NCI-H2107 treated with DMSO at 0.1 percent for 48 hours (cell line): ENCODE measurements around the gene NYAP1.
A peak's percentile ranks its signal among the peaks of the same experiment; 100 is the strongest.

Source experiments
- DNase-seq: peaks from one replicate; lab custom pipeline; 2025; ENCODE audit not compliant: unreplicated experiment; lab: John Stamatoyannopoulos, UW

Gene NYAP1

GRCh38 chr7:100457033-100457432, 26.7 kb upstream of the NYAP1 start:
- DNase-seq = no peak

DNA sequence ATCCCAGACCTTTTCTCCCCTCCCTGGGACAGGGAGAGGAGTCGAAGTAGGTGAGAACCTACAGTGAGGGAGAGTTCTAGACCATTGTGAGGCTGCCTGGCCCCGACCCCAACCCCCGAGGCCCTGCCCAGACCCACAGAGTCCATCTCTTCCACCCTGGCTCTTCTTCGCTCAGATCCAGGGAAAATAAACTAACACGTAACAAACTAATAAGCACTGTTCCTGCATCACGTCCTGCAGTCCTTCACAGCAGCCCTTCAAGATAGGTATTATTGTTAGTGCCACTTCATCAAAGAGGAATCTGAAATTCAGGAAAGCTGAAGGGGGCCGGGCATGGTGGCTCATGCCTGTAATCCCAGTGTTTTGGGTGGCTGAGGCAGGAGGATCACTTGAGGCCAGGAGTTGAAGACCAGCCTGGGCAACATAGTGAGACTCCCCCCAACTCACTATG, 19.5 kb upstream of the NYAP1 start, which contains the start of gene SPACDR:
TSS of gene SPACDR (minus strand) at position 51 of the 451 bp plus-strand sequence. CDS start 235 bp downstream, outside the sequence.
- no peak for DNase-seq

DNA sequence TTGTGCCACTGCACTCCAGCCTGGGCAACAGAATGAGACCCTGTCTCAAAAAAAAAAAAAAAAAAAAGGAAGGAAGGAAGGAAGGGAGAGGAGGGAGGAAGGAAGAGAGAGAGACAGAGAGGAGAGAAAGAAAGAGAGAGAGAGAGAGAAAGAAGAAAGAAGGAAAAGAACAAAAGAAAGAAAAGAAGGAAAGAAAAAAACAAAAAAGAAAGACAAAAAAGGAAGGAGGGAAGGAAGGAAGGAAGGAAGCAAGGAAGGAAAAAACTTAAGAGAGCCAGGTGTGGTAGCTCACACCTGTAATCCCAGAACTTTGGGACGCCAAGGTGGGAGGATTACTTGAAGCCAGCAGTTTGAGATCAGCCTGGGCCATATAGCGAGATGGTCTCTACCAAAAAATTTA, 18.9 kb upstream of the NYAP1 start:
- no peak for DNase-seq

- no peak for DNase-seq
Measured at GRCh38 chr7:100465299-100465698, 18.4 kb upstream of the NYAP1 start.

DNA sequence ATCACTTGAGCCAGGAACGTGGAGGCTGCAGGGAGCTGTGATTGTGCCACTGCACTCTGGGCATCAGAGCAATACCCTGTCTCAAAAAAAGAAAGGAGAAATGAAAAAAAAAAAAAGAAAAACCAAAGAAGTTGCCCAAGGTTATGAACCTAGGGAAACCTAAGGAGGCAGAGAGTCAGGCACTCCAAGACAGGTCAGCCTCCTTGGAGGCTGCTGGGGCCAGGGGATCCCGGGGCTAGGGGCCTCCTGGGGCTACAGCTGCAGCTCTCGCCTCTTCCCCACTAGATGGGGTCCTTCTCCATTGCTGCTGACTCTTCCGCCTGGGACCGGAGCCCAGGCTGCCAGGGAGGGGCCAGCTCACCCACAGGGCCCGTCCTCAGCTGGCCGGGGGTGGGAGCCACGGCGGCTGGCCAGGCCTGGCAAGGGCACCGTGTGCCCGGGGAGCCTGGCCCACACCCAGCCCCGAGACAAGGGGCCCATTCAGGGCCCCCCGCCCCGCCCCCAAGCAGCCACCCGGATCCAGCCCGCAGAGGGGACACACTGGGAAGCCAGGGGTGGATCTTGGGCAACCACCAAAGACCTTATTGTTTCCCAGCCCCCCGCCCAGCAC, 17.9 kb upstream of the NYAP1 start:
- DNase-seq = peak; percentile 59

GRCh38 chr7:100466653-100467605, 16.8 kb upstream of the NYAP1 start:
- no peak for DNase-seq

DNA sequence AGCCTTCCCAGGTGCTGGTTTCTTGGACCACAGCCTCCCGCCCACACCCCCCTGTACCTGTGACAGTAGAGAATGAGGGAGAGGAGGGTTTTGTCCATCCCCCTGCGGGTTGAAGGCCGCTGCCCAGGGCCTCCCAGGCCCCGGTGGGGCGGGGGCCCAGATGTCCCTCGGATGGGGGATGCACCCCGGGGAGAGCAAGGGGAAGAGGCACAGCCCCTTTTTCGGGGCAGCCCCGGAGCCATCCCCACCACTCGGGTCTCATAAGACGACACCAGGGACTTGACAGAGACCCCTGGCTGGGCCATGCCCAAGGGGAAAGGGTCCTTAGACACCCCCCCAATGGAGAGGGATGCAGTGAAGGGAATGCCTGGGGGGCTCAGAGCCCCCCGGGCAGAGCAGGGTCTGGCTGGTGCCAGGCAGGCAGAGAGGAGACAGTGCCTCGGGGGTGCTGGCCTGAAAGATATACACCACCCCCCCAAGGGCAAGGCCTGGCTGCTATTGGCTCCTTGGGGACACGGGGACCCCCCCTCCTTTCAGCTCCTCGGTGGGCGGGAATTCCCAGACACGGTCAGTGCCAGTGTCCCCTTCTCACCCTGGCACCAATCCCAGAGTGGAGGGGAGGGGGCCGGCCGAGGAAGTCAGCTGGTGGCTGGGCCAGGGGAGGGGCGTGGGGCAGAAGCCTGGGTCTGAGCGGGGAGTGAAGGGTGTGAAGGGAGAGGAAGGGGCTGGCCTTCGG, 15.9 kb upstream of the NYAP1 start:
- no peak for DNase-seq

DNA sequence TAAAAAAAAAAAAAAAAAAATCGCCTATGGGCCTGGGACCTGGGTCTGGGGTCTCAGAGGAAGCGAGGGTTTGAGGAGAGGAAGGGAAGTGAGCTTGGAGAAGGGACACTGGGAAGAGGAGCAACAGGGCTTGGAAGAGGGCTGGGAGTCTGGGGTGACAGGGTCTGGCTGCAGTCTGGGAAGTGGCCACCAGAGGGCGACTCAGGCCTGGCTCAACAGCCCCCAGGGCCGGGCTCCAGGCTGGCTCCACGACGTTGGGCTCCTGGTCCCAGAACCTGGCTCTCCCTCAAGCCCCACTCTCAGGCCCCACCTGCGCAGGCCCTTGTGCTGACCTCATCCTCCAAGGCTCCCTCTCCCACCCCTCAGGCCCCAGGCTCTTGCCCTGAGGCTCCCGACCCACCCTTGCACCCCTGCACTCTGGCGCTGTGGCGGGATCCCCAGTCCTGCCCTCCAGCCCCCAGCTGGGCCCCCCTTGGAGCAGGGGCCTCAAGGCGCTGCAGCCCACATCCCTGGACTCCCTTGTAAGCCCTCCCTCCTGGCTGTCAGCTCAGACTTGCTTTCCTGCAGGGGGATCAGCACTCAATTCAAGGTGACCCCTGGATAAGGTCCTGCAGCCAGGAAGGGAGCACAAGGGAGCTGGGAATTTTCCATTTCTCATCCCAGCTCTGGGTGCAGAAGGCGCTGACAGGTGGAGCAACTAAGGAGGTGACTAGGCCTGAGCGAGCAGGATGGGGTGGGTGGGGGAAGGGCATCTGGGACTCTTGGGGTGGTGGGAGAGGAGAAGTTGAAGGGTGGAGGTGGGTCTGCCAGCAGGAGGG, 14.3 kb upstream of the NYAP1 start:
- peak; percentile 41 for DNase-seq

- no peak for DNase-seq
Measured at GRCh38 chr7:100471021-100471420, 12.7 kb upstream of the NYAP1 start.

- no peak for DNase-seq
Measured at GRCh38 chr7:100472121-100472851, 11.4 kb upstream of the NYAP1 start.

DNA sequence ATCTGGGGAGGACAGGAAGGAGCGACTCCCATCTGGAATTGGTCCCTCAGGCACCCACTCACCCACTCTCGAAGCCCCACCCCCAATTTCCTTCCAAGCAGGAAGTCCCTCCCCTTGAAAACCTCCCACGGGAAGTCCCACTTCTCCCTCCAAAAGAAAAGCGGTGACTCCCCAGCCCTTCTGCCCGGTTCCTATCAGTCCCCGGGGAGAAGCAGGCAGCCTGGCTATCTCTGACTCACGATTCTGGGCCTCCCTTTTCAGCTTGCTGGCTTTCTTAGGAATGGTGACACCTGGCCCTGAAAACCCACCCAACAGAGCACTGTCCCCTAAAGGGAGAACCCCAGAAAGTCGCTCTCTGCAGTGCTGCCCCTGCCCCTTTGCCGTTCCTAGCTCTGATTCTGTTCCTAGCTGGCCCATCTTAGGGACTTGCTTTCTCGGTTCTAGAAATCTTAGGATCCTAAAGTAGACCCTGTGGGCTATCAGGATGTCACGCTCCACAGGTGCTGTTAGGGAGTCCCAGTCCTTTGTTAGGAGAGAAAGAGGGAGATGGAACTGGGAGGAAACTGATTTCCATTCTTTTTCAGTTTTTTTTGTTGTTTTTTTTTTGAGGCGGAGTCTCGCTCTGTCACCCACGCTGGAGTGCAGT, 10.8 kb upstream of the NYAP1 start:
- no peak for DNase-seq

DNA sequence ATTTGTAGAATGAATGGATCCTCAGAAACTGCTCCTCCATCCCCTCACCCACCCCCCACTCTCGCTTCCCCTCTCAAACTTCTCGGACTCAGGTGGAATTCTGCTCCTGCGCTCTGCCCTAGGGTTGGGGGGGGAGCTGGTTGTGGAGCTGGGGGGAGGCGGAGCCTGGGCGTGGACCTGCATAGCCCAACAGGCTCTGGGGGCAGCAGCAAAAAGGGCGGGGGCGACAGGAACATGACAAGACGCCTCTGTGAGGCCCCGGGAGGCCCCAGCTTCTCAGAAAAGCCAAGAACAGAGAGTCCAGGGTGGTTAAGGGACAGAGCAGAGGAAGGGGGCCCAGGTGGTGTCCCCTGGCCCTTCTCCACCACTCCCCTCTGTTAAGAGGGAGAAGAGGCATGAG, 8.2 kb upstream of the NYAP1 start:
- no peak for DNase-seq

- DNase-seq = no peak
Measured at GRCh38 chr7:100476101-100476780, 7.5 kb upstream of the NYAP1 start.

DNA sequence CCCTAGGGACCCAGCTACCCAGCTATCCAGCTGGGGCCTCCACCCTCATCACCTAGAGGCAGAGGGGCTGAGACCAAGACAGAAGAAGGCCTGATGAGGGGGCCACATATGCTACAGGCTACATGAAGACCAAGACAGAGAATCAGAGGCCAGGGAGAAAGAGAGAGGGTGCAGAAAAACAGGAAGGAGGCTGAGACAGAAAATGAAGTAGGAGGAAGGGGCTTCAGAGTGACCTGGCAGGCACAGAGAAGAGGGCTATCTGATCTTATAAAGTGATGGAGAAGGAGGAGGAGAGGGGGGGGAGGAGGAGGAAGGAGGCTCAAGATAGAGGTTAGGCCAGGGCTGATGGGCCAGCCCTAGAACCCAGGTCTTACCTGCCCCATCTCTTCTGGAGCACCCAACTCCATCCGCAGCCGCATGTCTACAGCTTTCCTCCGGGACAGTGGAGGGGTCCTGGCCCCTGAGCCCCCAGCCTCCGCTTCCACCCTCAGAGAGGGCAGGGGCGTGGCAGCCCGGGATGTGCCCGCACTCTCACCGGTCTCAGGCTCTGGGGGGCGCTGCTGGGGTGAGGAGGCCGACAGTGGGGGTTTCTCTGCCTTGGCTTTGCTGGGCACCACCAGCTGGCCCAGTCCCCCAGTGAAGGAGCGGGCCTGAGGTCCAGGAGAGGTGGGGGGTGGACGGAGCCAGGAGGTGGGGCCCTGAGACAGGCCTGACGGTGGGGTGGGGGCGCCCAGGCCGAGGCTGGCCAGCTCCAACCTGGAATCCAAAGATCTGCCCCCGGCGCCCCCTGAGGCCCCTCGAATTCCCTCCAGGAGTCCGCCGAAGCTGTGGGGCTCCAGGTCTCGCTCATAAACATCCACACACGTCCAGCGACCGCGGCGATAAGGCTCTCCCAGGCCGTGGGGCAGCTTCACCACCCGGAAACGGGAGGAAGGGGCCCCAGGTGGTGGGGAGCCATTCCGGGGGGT, 6.5 kb upstream of the NYAP1 start:
- no peak for DNase-seq

DNA sequence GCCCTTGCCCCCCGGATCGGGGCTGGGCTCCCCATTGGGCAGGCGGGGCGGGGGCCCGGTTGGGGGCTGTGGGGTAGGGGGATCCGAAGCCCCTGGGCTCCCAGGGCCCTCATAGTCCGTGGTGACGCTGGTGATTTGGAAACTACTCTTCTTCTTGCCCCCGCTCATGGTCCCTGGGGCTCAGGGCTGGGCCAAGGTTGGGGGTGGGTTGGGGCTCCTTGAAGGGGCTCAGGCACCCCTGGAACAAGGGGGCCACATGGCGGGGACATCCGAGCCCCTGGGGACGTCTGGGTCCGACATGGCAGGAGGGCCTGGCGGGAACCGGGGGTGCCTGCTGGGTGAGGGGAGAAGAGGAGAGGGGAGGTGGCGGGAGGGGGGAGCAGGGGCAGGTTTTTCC, 5.9 kb upstream of the NYAP1 start:
- DNase-seq = no peak

DNA sequence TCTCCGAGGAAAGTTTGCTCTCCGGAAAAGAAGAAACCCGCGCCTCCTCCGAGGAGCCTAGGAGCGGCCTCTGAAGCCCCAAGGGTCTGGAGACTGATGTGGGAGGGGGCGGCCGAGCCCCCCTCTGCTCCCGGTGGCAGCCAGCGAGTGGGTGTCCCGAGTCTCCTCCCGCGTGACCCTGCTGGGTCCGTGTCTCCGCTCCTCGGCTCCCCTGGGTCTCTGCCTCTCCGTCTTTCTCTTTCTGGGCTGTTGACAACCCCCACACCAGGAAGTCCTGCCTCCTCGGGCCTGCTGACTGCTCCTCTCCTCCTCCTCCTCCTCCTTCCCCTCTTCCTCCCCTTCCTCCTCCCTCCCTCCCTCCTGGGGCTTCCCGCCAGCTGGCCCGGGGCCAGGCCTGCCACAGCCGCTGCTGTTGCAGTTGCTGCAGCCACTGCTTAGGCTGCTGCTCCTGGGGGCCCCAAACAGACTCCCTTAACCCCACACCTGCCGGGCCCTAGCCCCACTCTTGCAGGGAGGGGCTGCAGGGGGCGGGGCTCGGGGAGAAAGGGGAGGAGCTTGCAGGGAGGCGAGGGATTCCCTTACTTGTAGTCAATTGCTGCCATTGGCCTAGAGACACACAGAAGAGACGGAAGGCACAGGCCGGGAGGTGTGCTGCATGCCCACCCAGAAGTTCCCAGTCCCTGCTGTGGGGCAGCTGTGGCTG, 4.6 kb upstream of the NYAP1 start, which contains the start of gene TSC22D4:
TSS of gene TSC22D4 (minus strand) at position 257 of the 703 bp plus-strand sequence. CDS start 1,176 bp downstream, outside the sequence.
- peak; percentile 83 for DNase-seq

GRCh38 chr7:100481466-100481865, 2.3 kb upstream of the NYAP1 start:
- DNase-seq = no peak
